Activated T-helper 2 cell treated with anti-CD3 and anti-CD28 coated beads, Interferon-gamma antibody, Interleukin-2, Interleukin-4, amounts not matched to agents 10 μg/mL and 5 μg/mL and 100 μg/mL, durations not matched to agents 14 hours and 24 hours and 36 hours (primary cell): ENCODE measurements around the gene PHYKPL. TPM values are rescaled to one million over a fixed set of nuclear protein-coding genes. Genes with fewer than 3 reads are reported as not detected.
A peak's percentile ranks its signal among the peaks of the same experiment; 100 is the strongest.

Experiments
- DNase-seq: peaks from one replicate; pipeline ENCODE4 v3.0.0; 2021; ENCODE audit warnings: low spot score
- H3K27ac Mint-ChIP-seq: one replicate; pipeline ENCODE4 v1.8.0; 2021; ENCODE audit warnings: mixed read lengths
- H3K27me3 Mint-ChIP-seq: one replicate; pipeline ENCODE4 v1.8.0; 2021; ENCODE audit warnings: low read depth, mixed read lengths
- H3K36me3 Mint-ChIP-seq: one replicate; pipeline ENCODE4 v1.8.0; 2021; ENCODE audit warnings: low read depth, mixed read lengths
- H3K4me1 Mint-ChIP-seq: one replicate; pipeline ENCODE4 v1.8.0; 2021; ENCODE audit warnings: low read depth, mixed read lengths
- H3K4me3 Mint-ChIP-seq: one replicate; pipeline ENCODE4 v1.8.0; 2021; ENCODE audit warnings: low read depth, mild to moderate bottlenecking, moderate library complexity, mixed read lengths
- H3K9me3 Mint-ChIP-seq: one replicate; pipeline ENCODE4 v1.8.0; 2021; ENCODE audit warnings: mixed read lengths
- intact Hi-C: fragments of 100-400 bp; cut with micrococcal nuclease; formaldehyde crosslinking; loops from one replicate; pipeline ENCODE4 v1.15.1; 2023
- total RNA-seq: library from RNA; stranded (reverse); gene quantifications from 2 replicates; pipeline ENCODE4 v1.2.3, GENCODE V29; 2022

The PHYKPL gene
- 87.4 and 92.0 TPM in 2 replicates for total RNA-seq

- peak within 1 kb of the TSS; percentile 81 for H3K27ac Mint-ChIP-seq
- no peaks in the 10 kb centered on the region for H3K27me3 Mint-ChIP-seq
- intact Hi-C loops = loop anchor here (2.0 to 5.0 kb wide), 2 partner anchors 28 to 395 kb away; partner anchors contain the start of genes CLK4 and HNRNPAB
- peak within 1 kb of the TSS; percentile 89 for H3K4me3 Mint-ChIP-seq
- peak; percentile 69 for DNase-seq
- peaks cover 38% of the 10 kb centered on the region for H3K4me1 Mint-ChIP-seq
- H3K9me3 Mint-ChIP-seq = no peaks in the 10 kb centered on the region
- peaks cover 43% of the 10 kb centered on the region for H3K36me3 Mint-ChIP-seq
Observed at GRCh38 chr5:178232124-178232919, at the start of gene PHYKPL. Gene PHYKPL (minus strand): TSS chr5:178232802. CDS start chr5:178232550, 252 bp downstream.

GRCh38 chr5:178282391-178282790, 49.8 kb upstream of the PHYKPL start:
- H3K4me1 Mint-ChIP-seq = peaks cover 2% of the 10 kb centered on the region
- H3K4me3 Mint-ChIP-seq = no peak overlapping the region
- H3K27ac Mint-ChIP-seq = no peak overlapping the region
- intact Hi-C loops = loop anchor here (5.0 kb wide), 1 partner anchor 270 kb away; no protein-coding TSS in a partner anchor
- peaks cover 2% of the 10 kb centered on the region for H3K27me3 Mint-ChIP-seq
- DNase-seq = no peak
- peaks cover 12% of the 10 kb centered on the region for H3K9me3 Mint-ChIP-seq
- H3K36me3 Mint-ChIP-seq = no peaks in the 10 kb centered on the region

GRCh38 chr5:178281331-178281730, 48.7 kb upstream of the PHYKPL start:
- intact Hi-C loops = loop anchor here (5.0 kb wide), 1 partner anchor 271 kb away; no protein-coding TSS in a partner anchor

DNA sequence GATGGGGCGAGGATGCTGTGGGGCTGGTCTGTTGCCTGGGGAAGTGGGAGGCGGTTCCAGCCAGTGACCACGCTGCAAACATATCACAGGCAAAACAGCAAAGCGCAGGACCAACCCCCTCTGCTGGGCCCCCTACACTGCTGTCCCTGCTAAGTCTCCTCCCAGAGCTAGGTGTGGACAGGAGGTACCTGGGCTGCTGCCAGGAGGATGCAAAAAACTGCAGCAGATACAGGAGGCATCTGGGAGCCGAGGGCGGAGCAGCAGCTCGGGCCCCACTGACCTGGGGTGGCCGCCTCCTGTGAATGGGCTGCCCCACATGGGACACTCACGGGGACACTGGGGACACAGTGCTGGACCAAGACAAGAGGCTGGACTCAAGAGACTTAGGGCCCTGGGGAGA, 48.0 kb upstream of the PHYKPL start:
- intact Hi-C loops = loop anchor here (5.0 kb wide), 1 partner anchor 272 kb away; no protein-coding TSS in a partner anchor
- DNase-seq = no peak
- Mint-ChIP-seq H3K9me3 (peaks cover 12% of the 10 kb centered on the region), H3K4me3 (no peak overlapping the region), H3K4me1 (peaks cover 2% of the 10 kb centered on the region), H3K36me3 (no peaks in the 10 kb centered on the region), H3K27ac (no peak overlapping the region), H3K27me3 (peaks cover 2% of the 10 kb centered on the region)

More at GRCh38 chr5:178281331-178281730, 48.7 kb upstream of the PHYKPL start:
- no peak overlapping the region for H3K4me3 Mint-ChIP-seq
- no peak for DNase-seq
- H3K4me1 Mint-ChIP-seq = peaks cover 2% of the 10 kb centered on the region
- no peaks in the 10 kb centered on the region for H3K36me3 Mint-ChIP-seq
- no peak overlapping the region for H3K27ac Mint-ChIP-seq
- peaks cover 2% of the 10 kb centered on the region for H3K27me3 Mint-ChIP-seq
- H3K9me3 Mint-ChIP-seq = peaks cover 12% of the 10 kb centered on the region

DNA sequence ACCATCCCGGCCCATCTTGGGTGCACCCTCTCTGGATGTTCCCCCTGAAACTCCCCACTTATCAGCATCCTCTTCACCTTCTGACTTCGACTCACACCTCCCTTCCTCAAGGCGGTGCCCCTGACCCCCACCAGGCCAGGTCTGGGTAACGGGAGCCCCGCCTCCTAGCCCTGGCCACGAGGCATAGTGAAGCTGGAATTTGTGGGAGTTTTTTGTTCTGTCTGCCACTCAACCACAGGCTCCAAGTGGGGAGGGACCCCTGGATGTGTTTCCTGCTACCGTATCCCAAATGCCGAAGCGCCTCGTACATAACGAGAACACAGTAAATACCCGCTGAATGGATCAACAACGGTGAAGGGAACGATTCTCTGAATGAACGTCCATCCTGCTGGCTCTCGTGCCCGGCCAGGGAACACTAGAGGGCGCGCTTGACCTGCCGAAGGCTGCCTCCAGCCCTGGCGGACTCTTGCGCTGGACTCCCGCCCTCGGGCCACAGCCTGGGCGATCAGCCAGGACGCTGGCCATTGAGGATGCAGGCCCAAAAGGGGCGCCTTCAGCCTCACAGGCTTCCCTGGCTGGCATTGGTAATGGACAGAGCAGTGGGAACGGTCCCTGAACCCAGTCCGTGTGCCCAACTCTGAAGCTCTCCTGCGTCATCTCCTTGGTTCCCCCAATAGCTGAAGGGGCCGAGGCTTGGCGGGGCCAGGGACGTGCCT, 47.3 kb upstream of the PHYKPL start:
- intact Hi-C loops = loop anchor here (5.0 kb wide), 1 partner anchor 272 kb away; no protein-coding TSS in a partner anchor
- peaks cover 12% of the 10 kb centered on the region for H3K9me3 Mint-ChIP-seq
- no peak overlapping the region for H3K27ac Mint-ChIP-seq
- H3K4me1 Mint-ChIP-seq = peaks cover 2% of the 10 kb centered on the region
- H3K4me3 Mint-ChIP-seq = no peak overlapping the region
- no peaks in the 10 kb centered on the region for H3K36me3 Mint-ChIP-seq
- H3K27me3 Mint-ChIP-seq = peaks cover 2% of the 10 kb centered on the region
- peak; percentile 34 for DNase-seq

GRCh38 chr5:178279026-178279722, 46.6 kb upstream of the PHYKPL start:
- Mint-ChIP-seq H3K27ac (no peak overlapping the region), H3K4me3 (no peak overlapping the region), H3K4me1 (peaks cover 2% of the 10 kb centered on the region), H3K27me3 (peaks cover 2% of the 10 kb centered on the region), H3K9me3 (peaks cover 11% of the 10 kb centered on the region), H3K36me3 (no peaks in the 10 kb centered on the region)
- no peak for DNase-seq
- intact Hi-C loops = no loop called here

DNA sequence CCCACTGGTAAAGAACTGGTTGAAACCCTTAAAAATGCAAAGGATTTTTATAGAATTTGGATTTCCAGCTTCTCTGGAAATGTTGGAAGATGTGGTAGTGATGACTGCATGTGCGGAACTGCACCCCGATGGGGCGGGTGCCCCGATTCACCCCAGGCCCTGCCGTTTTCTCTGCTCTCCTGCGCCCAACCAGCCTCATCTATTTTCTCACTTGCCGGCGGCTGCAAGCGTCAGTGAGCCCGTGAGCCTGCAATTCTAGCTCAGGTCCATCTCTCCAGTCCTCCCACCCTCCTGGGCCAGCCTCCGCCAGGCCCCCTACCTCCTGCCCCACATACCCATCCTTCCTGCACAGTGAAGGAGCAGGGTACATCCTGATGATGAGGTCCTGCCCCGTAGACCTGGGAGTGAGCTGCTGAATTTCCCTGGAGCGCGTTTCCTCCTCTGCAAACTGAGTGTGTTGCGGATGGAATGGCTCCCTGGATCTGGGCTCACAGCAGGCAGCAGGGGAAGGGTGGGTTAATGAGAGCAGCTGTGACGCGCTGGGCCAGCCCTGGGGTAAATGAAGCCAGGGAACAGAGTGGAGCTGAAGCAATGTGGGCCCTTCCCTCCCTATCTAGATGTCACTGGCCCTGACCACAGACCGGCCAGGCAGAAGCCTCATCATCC, 45.9 kb upstream of the PHYKPL start:
- Mint-ChIP-seq H3K27me3 (peaks cover 2% of the 10 kb centered on the region), H3K9me3 (peaks cover 5% of the 10 kb centered on the region), H3K4me1 (peaks cover 2% of the 10 kb centered on the region), H3K4me3 (no peak overlapping the region), H3K36me3 (no peaks in the 10 kb centered on the region), H3K27ac (no peak overlapping the region)
- DNase-seq = no peak
- intact Hi-C loops = no loop called here

GRCh38 chr5:178277866-178278265, 45.3 kb upstream of the PHYKPL start:
- Mint-ChIP-seq H3K27ac (no peak overlapping the region), H3K9me3 (no peaks in the 10 kb centered on the region), H3K4me3 (no peak overlapping the region), H3K36me3 (no peaks in the 10 kb centered on the region), H3K27me3 (peaks cover 2% of the 10 kb centered on the region), H3K4me1 (peaks cover 2% of the 10 kb centered on the region)
- DNase-seq = no peak
- intact Hi-C loops = no loop called here

DNA sequence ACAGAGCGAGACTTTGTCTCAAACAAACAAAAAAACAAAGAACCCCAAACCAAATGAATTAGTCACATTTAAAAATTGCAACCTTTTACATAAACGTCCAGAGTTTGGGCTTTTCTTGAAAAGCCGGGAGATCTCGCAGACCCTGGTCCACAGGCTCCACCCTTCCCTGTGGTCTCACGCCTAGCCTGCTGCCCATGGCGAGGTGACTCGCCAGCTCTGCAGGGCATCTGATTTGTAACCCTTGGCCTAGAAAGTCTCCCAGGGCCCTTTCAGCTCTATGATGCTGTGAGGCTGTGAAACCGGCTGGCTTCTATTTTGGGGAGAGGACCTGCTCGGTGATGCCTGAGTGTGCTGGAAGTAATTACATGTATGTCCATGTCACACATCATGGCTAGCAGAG, 44.7 kb upstream of the PHYKPL start:
- no peaks in the 10 kb centered on the region for H3K36me3 Mint-ChIP-seq
- H3K27me3 Mint-ChIP-seq = peaks cover 2% of the 10 kb centered on the region
- intact Hi-C loops = no loop called here
- no peak for DNase-seq
- H3K27ac Mint-ChIP-seq = no peak overlapping the region
- peaks cover 2% of the 10 kb centered on the region for H3K4me1 Mint-ChIP-seq
- no peak overlapping the region for H3K4me3 Mint-ChIP-seq
- H3K9me3 Mint-ChIP-seq = no peaks in the 10 kb centered on the region

- Mint-ChIP-seq H3K27ac (no peak overlapping the region), H3K36me3 (no peaks in the 10 kb centered on the region), H3K4me1 (peaks cover 2% of the 10 kb centered on the region), H3K4me3 (no peak overlapping the region), H3K9me3 (no peaks in the 10 kb centered on the region), H3K27me3 (peaks cover 2% of the 10 kb centered on the region)
- intact Hi-C loops = no loop called here
- DNase-seq = no peak
Observed at GRCh38 chr5:178274781-178275537, 42.4 kb upstream of the PHYKPL start.

DNA sequence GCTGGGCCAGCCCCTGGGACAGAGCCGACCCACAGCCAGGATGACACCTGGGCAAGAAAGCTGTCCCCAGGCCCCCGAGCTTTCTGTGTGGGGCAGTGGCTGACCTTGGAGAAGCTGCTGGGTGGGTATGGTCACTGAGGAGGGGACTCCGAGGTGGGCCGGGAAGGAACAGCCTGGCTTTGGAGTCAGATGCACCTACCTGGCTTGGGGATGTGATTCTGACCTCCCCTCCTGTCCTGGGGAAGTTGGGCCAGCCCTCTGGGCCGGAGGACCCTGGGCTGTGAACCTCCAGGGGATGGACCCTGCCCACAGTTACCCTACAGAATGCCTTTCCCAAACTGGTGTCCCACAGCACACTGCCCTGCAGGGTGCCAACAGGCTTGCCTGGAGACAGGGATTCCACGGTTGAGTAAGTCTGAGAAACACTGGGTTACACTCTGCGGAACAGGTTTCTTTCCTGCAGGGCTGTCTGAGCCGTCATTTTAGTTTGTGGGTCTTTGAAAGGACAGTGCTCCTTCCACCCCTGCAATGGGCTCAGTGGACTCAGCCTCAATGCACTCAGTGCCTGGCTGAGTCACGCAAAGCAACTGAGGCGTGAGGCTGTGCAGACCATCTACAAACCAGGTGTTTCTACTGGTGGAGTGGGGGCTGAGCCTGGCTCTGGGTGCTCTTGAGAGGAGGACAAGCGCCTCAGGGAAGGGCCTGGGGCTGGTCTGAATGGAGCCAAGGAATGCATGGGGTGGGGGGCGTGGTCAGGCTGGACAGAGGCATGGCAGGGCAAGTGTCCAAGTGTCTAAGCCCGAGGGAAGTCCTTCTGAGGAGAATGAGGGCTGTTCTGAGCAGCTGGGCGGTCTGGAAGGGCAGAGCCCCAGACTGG, 41.3 kb upstream of the PHYKPL start:
- Mint-ChIP-seq H3K4me1 (no peaks in the 10 kb centered on the region), H3K27ac (no peak overlapping the region), H3K36me3 (no peaks in the 10 kb centered on the region)

More for the DNA sequence above, 41.3 kb upstream of the PHYKPL start:
- H3K4me3 Mint-ChIP-seq = no peak overlapping the region
- no peaks in the 10 kb centered on the region for H3K9me3 Mint-ChIP-seq
- H3K27me3 Mint-ChIP-seq = peaks cover 2% of the 10 kb centered on the region
- DNase-seq = no peak
- intact Hi-C loops = no loop called here
